Cardiac muscle cell (in vitro differentiated cells and primary cell): ENCODE results near the gene KRTAP10-11. TPM values are rescaled to one million over a fixed set of nuclear protein-coding genes. Genes with fewer than 3 reads are reported as not detected.

Experiments used
- DNase-seq, 2 donors: peaks; one replicate each; pipeline versions ENCODE4 v3.0.0 to v3.0.0-alpha.2; 2010 to 2017; ENCODE audit warnings: low read depth in 1 of 2, low spot score in 1 of 2
- H3K27ac ChIP-seq: fragments of 200-600 bp; sonication (generic); 2 replicates; pipeline ENCODE4 v1.5.1; 2016
- H3K27me3 ChIP-seq: fragments of 200-600 bp; sonication (generic); 2 replicates; pipeline ENCODE4 v1.6.0; 2016; ENCODE audit warnings: control low read depth
- H3K36me3 ChIP-seq: fragments of 200-600 bp; sonication (generic); 2 replicates; pipeline ENCODE4 v1.5.1; 2016; ENCODE audit warnings: control low read depth
- H3K4me1 ChIP-seq: fragments of 200-600 bp; sonication (generic); 2 replicates; pipeline ENCODE4 v1.8.1; 2017; ENCODE audit warnings: low read depth, mild to moderate bottlenecking, mixed run types
- H3K4me3 ChIP-seq: fragments of 200-600 bp; sonication (generic); 2 replicates; pipeline ENCODE4 v1.5.1; 2016; ENCODE audit warnings: mild to moderate bottlenecking
- H3K9me3 ChIP-seq: fragments of 200-600 bp; sonication (generic); 2 replicates; pipeline ENCODE4 v1.5.1; 2017; ENCODE audit warnings: low read depth, mild to moderate bottlenecking, control low read depth
- CTCF ChIP-seq: IDR thresholded peaks from 2 replicates; pipeline ENCODE4 v1.5.1; 2012; ENCODE audit warnings: low read depth, mild to moderate bottlenecking, low read length
- polyA plus RNA-seq: library from polyadenylated mRNA; unstranded; fragments of >200 nt; fragmentation: Nextera tagmentation; extraction: Ambion mirVana; gene quantifications from 2 replicates; pipeline ENCODE4 v1.2.1, GENCODE V29; 2016
- total RNA-seq: library from RNA; depleted of rRNA; stranded (reverse); fragments of >200 nt; gene quantifications from 2 replicates; pipeline ENCODE4 v1.2.3, GENCODE V29; 2016

The KRTAP10-11 gene
- total and polyA plus RNA-seq, 2 experiments from 2014 or later = not detected

- no peak for DNase-seq
- no peak for TF ChIP-seq CTCF
- Histone ChIP-seq H3K27ac (no peak overlapping the region), H3K9me3 (no peaks in the 10 kb centered on the region), H3K4me3 (no peak overlapping the region), H3K27me3 (no peaks in the 10 kb centered on the region), H3K4me1 (no peaks in the 10 kb centered on the region), H3K36me3 (no peaks in the 10 kb centered on the region)
Measured at GRCh38 chr21:44670642-44671432, 24.6 kb downstream of the KRTAP10-11 start.

- H3K4me3 ChIP-seq = no peak overlapping the region
- no peaks in the 10 kb centered on the region for H3K4me1 ChIP-seq
- no peaks in the 10 kb centered on the region for H3K27me3 ChIP-seq
- DNase-seq = no peak
- no peaks in the 10 kb centered on the region for H3K9me3 ChIP-seq
- H3K36me3 ChIP-seq = no peaks in the 10 kb centered on the region
- TF ChIP-seq CTCF = no peak
- H3K27ac ChIP-seq = no peak overlapping the region
Measured at GRCh38 chr21:44671911-44672310, 25.7 kb downstream of the KRTAP10-11 start.

- Histone ChIP-seq H3K4me1 (no peaks in the 10 kb centered on the region), H3K27me3 (no peaks in the 10 kb centered on the region), H3K36me3 (no peaks in the 10 kb centered on the region), H3K27ac (no peak overlapping the region), H3K9me3 (no peaks in the 10 kb centered on the region), H3K4me3 (no peak overlapping the region)
- no peak for TF ChIP-seq CTCF
- no peak for DNase-seq
Measured at GRCh38 chr21:44677881-44678280, 31.7 kb downstream of the KRTAP10-11 start.

GRCh38 chr21:44681152-44681551, 34.9 kb downstream of the KRTAP10-11 start:
- Histone ChIP-seq H3K4me1 (no peaks in the 10 kb centered on the region), H3K27ac (no peak overlapping the region), H3K27me3 (no peaks in the 10 kb centered on the region), H3K4me3 (no peak overlapping the region), H3K9me3 (no peaks in the 10 kb centered on the region), H3K36me3 (no peaks in the 10 kb centered on the region)
- no peak for TF ChIP-seq CTCF
- no peak for DNase-seq

- Histone ChIP-seq H3K4me3 (no peak within 1 kb of the TSS), H3K27me3 (no peaks in the 10 kb centered on the region), H3K4me1 (no peaks in the 10 kb centered on the region), H3K9me3 (no peaks in the 10 kb centered on the region), H3K36me3 (no peaks in the 10 kb centered on the region), H3K27ac (no peak within 1 kb of the TSS)
- no peak for DNase-seq
- TF ChIP-seq CTCF = no peak
Measured at GRCh38 chr21:44681861-44682579, 35.8 kb downstream of the KRTAP10-11 start, which contains the start of gene KRTAP12-1. TSS of gene KRTAP12-1 (minus strand) at chr21:44682163. CDS start at chr21:44682123, 40 bp downstream.
